GM12872 (cell line): ENCODE data around the gene LPAR3.

Experiments
- TF ChIP-seq, protein P1 (sequence below): IDR thresholded peaks from 3 replicates; pipeline ENCODE4 v1.5.1; 2011; ENCODE audit warnings: low read depth, mild to moderate bottlenecking, low read length, moderate library complexity; ENCODE audit not compliant: insufficient read depth

LPAR3 gene

DNA sequence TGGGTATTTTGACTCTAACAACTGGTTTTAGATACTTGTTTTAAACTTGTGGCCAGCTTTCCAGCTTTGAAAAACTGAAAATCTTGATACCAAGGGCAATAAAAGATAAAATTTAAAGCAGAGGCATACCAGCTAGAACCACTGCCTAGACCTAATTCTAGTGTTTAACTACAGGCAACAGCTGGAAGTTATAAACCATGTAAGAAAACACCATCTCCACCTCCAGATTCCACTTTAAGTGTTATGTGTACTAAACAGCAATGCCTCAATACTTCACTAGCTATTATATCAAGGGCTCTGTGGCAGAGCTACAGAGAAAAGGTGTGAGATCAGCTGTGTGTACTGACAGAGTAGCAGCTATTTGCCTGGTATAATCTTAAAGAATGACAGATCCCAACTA is 69.5 kb downstream of the LPAR3 start:
- TF ChIP-seq, protein P1, sequence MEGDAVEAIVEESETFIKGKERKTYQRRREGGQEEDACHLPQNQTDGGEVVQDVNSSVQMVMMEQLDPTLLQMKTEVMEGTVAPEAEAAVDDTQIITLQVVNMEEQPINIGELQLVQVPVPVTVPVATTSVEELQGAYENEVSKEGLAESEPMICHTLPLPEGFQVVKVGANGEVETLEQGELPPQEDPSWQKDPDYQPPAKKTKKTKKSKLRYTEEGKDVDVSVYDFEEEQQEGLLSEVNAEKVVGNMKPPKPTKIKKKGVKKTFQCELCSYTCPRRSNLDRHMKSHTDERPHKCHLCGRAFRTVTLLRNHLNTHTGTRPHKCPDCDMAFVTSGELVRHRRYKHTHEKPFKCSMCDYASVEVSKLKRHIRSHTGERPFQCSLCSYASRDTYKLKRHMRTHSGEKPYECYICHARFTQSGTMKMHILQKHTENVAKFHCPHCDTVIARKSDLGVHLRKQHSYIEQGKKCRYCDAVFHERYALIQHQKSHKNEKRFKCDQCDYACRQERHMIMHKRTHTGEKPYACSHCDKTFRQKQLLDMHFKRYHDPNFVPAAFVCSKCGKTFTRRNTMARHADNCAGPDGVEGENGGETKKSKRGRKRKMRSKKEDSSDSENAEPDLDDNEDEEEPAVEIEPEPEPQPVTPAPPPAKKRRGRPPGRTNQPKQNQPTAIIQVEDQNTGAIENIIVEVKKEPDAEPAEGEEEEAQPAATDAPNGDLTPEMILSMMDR, result no peak

DNA sequence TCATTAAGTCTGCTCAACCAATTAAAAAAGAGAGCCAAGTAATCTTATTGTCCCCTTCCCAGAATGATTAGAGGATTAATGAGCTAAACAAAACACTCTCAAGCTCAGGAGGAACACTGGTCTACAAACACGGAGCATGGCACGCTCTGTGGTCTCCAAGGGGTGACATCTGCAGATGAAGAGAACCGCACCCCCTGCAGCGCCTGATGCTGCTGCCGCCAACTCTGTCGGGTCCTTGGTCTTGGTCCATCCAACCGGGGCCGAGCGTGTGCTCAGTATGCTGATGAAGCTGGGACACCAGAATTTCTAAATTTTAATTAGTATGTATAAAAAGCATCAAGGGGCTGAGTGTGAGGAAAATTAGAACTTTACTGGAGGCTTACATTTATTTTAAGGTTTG is 82.7 kb downstream of the LPAR3 start:
- TF ChIP-seq, protein P1, result no peak

DNA sequence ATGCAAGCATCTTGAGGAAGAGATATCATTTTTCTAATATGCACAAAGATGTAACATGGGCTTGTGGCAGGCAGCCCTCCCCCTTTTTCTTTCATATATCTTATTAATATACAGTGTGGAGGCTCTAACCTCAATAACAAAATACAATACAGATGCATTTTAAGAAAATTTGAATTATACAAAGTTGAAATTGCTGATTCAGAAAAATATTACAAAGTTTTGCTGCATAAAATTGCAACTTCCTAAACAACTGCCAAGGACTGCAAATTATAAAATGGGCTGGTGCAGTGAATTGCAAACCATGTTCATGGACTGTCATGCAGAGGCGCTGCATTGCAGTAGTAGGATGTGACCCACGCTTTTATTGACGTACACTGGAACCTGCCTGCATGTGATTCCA is 84.0 kb downstream of the LPAR3 start:
- TF ChIP-seq, protein P1, result no peak

DNA sequence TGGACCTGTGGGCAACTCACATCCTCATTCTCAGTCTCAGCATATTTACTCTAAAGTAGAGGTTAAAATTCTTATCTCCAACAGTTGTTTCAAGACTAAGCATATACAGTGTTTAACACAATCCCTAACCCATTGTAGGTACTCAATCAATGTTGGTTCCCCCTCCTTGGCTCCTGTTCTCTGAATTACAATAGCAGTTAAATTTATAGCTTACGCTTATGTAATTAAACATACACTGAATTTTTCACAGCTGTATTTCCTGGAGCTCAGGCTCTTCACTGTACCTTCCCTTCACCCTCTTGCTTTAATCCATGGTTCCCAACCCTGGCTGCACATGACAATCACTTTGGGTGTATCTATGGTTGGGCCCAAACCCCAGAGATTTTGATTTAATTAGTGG is 89.4 kb downstream of the LPAR3 start:
- TF ChIP-seq, protein P1, result no peak

- TF ChIP-seq, protein P1, result no peak
These were observed 90.3 kb downstream of the LPAR3 start for GRCh38 chr1:84802567-84803232.

GRCh38 chr1:84800090-84801073 is 92.6 kb downstream of the LPAR3 start:
- TF ChIP-seq, protein P1, result no peak

DNA sequence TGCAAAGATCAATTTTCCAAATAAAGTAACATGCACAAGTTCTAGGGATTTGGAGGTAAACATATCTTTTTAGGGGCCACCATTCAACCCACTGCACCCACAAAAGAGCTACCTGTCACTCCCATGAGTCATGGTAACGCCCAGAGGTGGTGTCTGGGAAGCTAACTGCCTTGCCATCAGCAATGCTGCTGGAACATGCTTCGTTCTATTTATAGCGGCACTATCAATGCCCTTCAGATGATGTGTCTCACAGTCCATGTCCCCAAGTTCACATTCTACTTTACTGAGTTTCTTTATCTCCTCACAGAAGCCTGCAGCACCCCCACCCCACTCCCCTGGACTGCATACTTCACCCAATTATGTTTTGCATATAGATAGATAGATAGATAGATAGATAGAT is 95.4 kb downstream of the LPAR3 start:
- TF ChIP-seq, protein P1, result no peak
